Colonic mucosa (tissue), 4 donors: ENCODE results near the gene CNIH2. TPM values are rescaled to one million over a fixed set of nuclear protein-coding genes. Genes with fewer than 3 reads are reported as not detected.
"Not testable (repeated sequence)": the region's sequence is repeated elsewhere in the genome, so short reads cannot be mapped to it uniquely, and the experiment has no call there.

Source experiments
- DNase-seq: peaks from one replicate; pipeline ENCODE4 v3.0.0-alpha.2; 2020
- H3K27ac ChIP-seq: fragments of 200-600 bp; one replicate; pipeline ENCODE4 v1.8.0; 2021
- H3K27me3 ChIP-seq: fragments of 200-600 bp; one replicate; pipeline ENCODE4 v1.8.0; 2021
- H3K36me3 ChIP-seq: fragments of 200-600 bp; one replicate; pipeline ENCODE4 v1.8.0; 2021
- H3K4me1 ChIP-seq: fragments of 200-600 bp; one replicate; pipeline ENCODE4 v1.8.0; 2021; ENCODE audit warnings: mild to moderate bottlenecking
- H3K4me3 ChIP-seq: fragments of 200-600 bp; one replicate; pipeline ENCODE4 v1.8.0; 2021
- H3K9ac ChIP-seq, 2 donors: one replicate each; pipeline ENCODE4 v1.7.0; 2013; ENCODE audit warnings: control low read depth in 2 of 2, low read depth in 2 of 2, low read length in 2 of 2
- H3K9me3 ChIP-seq: fragments of 200-600 bp; one replicate; pipeline ENCODE4 v1.8.0; 2021
- CTCF ChIP-seq: fragments of 200-600 bp; IDR thresholded peaks from one replicate; pipeline ENCODE4 v1.8.0; 2022; ENCODE audit warnings: antibody characterized with exemption, mild to moderate bottlenecking
- intact Hi-C: fragments of 100-400 bp; cut with DNase I; formaldehyde crosslinking; loops from one replicate; pipeline ENCODE4 v1.14.1; 2022
- total RNA-seq, 2 donors: library from RNA; stranded (reverse); fragmentation: NEBNext Ultra II Directional in 1 of 2; extraction: Animal tissue kit (Norgen Biotek cat#: 25700) in 1 of 2; gene quantifications; one replicate each; pipeline ENCODE4 v1.2.1, GENCODE V29; 2021
- donor health status: healthy.
- donor health status: DM: no; HTN: no; CAD: no.
- donor health status: DM: no; HTN: no; CAD: no.

Gene CNIH2
- total RNA-seq, 2 donors from 2014 or later: 0.58 to 0.67 TPM

DNA sequence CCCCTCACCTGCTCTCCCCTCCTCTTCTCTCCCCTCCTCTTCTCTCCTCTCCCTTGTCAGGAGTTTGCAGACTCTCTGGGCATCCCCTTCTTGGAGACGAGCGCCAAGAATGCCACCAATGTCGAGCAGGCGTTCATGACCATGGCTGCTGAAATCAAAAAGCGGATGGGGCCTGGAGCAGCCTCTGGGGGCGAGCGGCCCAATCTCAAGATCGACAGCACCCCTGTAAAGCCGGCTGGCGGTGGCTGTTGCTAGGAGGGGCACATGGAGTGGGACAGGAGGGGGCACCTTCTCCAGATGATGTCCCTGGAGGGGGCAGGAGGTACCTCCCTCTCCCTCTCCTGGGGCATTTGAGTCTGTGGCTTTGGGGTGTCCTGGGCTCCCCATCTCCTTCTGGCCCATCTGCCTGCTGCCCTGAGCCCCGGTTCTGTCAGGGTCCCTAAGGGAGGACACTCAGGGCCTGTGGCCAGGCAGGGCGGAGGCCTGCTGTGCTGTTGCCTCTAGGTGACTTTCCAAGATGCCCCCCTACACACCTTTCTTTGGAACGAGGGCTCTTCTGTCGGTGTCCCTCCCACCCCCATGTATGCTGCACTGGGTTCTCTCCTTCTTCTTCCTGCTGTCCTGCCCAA, 1.9 kb upstream of the CNIH2 start:
- intact Hi-C loops: no loop called here
- Histone ChIP-seq H3K9ac (no peak overlapping the region), H3K4me1 (no peaks in the 10 kb centered on the region), H3K9me3 (no peaks in the 10 kb centered on the region), H3K27ac (no peak overlapping the region), H3K27me3 (no peaks in the 10 kb centered on the region), H3K36me3 (peaks cover 13% of the 10 kb centered on the region), H3K4me3 (no peak overlapping the region)
- TF ChIP-seq CTCF: no peak
- no peak for DNase-seq

GRCh38 chr11:66276619-66277018, 1.4 kb upstream of the CNIH2 start:
- H3K27me3 ChIP-seq, intact Hi-C loops, H3K27ac ChIP-seq, DNase-seq, H3K9me3 ChIP-seq, H3K4me3 ChIP-seq, H3K9ac ChIP-seq, H3K4me1 ChIP-seq: not testable (repeated sequence)
- peaks cover 13% of the 10 kb centered on the region for H3K36me3 ChIP-seq

- intact Hi-C loops, H3K4me1 ChIP-seq, H3K9ac ChIP-seq, DNase-seq, H3K4me3 ChIP-seq, H3K27me3 ChIP-seq, H3K27ac ChIP-seq, H3K9me3 ChIP-seq: not testable (repeated sequence)
- H3K36me3 ChIP-seq: peaks cover 13% of the 10 kb centered on the region
These were observed 911 bp upstream of the CNIH2 start for GRCh38 chr11:66277064-66277463.

DNA sequence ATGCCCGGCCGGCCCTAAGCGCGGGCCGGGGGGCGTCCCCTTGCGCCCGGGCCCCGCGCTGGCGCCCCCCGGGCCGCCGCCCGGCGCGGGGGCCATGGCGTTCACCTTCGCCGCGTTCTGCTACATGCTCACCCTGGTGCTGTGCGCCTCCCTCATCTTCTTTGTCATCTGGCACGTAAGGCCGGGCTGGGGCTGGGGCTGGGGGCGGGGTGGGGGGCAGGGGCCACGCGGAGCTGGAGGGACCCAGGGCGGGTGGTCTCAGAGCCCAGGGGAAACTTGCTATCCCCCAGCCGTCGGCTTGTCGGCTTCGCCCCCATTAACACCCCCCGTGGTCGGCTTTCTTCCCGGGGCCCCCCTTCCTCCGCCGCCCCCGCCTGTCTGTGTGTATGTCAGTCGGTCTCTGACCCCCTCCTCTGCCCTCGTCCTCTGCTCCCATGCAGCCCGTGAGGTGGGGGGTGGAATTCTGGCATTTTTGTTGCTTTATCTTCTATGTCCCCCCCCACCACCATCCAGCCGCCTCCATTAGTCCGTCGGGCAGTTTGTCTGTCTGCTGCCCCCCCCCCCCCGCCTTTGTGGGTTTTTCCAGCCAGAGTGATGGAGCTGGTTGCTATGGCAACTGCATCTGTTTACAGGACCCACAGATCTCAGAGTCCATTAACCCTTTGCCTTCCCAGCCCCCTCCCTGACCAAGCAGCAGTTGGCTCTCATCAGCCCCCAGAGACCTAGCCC, 552 bp downstream of the CNIH2 start:
- no peaks in the 10 kb centered on the region for H3K9me3 ChIP-seq
- no peak overlapping the region for H3K9ac ChIP-seq
- no peak overlapping the region for H3K4me3 ChIP-seq
- no peaks in the 10 kb centered on the region for H3K4me1 ChIP-seq
- H3K27ac ChIP-seq: no peak overlapping the region
- no peak for DNase-seq
- H3K36me3 ChIP-seq: peaks cover 8% of the 10 kb centered on the region
- intact Hi-C loops: no loop called here
- H3K27me3 ChIP-seq: no peaks in the 10 kb centered on the region
- TF ChIP-seq CTCF: no peak

- Histone ChIP-seq H3K27me3 (no peaks in the 10 kb centered on the region), H3K4me3 (no peak overlapping the region), H3K36me3 (peaks cover 1% of the 10 kb centered on the region), H3K4me1 (no peaks in the 10 kb centered on the region), H3K9me3 (no peaks in the 10 kb centered on the region), H3K9ac (no peak overlapping the region), H3K27ac (no peak overlapping the region)
- no peak for DNase-seq
- intact Hi-C loops: no loop called here
- no peak for TF ChIP-seq CTCF
These were observed 1.2 kb downstream of the CNIH2 start for GRCh38 chr11:66279092-66279734.

DNA sequence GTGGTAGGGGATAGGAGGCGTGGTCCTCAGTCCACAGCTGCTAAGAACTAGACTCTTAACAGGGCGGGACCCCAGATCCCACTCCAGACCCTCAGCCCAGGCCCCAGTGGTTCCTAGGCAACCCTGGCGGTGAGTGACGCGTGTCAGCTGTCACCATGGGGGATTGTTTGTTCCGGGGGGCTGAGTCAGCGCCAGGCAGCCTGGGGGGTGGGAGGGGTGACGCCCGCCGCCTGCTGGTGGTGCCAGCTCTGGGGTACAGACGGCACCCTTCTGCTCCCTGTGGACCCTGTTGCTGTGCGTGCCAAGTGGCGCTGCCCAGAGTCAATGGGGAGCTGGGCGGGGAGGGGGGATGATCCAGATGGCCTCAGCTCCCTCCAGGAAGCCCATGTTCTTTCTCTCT, 2.5 kb downstream of the CNIH2 start:
- Histone ChIP-seq H3K9me3 (no peaks in the 10 kb centered on the region), H3K27me3 (no peaks in the 10 kb centered on the region), H3K36me3 (no peaks in the 10 kb centered on the region), H3K27ac (no peak overlapping the region), H3K4me3 (no peak overlapping the region), H3K4me1 (no peaks in the 10 kb centered on the region), H3K9ac (no peak overlapping the region)
- no peak for DNase-seq
- intact Hi-C loops: no loop called here
- TF ChIP-seq CTCF: no peak
